Measurements from ENCODE around the gene AP1G1. TPM values are rescaled to one million over a fixed set of nuclear protein-coding genes. Genes with fewer than 3 reads are reported as not detected.

AP1G1 gene
- total RNA-seq, 2 donors from 2014 or later, result 38.6 to 44.6 TPM

- Histone ChIP-seq H3K27me3 (no peaks in the 10 kb centered on the region), H3K27ac (no peak overlapping the region), H3K36me3 (peaks cover 17% of the 10 kb centered on the region), H3K9me3 (no peaks in the 10 kb centered on the region), H3K4me3 (no peak overlapping the region), H3K4me1 (no peaks in the 10 kb centered on the region)
- no peak for DNase-seq (ENCODE audit: low spot score)
- TF ChIP-seq, protein P1, sequence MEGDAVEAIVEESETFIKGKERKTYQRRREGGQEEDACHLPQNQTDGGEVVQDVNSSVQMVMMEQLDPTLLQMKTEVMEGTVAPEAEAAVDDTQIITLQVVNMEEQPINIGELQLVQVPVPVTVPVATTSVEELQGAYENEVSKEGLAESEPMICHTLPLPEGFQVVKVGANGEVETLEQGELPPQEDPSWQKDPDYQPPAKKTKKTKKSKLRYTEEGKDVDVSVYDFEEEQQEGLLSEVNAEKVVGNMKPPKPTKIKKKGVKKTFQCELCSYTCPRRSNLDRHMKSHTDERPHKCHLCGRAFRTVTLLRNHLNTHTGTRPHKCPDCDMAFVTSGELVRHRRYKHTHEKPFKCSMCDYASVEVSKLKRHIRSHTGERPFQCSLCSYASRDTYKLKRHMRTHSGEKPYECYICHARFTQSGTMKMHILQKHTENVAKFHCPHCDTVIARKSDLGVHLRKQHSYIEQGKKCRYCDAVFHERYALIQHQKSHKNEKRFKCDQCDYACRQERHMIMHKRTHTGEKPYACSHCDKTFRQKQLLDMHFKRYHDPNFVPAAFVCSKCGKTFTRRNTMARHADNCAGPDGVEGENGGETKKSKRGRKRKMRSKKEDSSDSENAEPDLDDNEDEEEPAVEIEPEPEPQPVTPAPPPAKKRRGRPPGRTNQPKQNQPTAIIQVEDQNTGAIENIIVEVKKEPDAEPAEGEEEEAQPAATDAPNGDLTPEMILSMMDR (IDR thresholded peaks at IDR 0.05), result no peak
Measured at GRCh38 chr16:71777329-71777728, 31.3 kb downstream of the AP1G1 start.

GRCh38 chr16:71775949-71776348 lies 32.7 kb downstream of the AP1G1 start:
- TF ChIP-seq, protein P1 (IDR thresholded peaks at IDR 0.05), result no peak
- Histone ChIP-seq H3K4me1 (no peaks in the 10 kb centered on the region), H3K27ac (no peak overlapping the region), H3K9me3 (no peaks in the 10 kb centered on the region), H3K36me3 (peaks cover 23% of the 10 kb centered on the region), H3K27me3 (no peaks in the 10 kb centered on the region), H3K4me3 (no peak overlapping the region)
- DNase-seq (ENCODE audit: low spot score), result no peak

GRCh38 chr16:71771571-71771970 lies 37.1 kb downstream of the AP1G1 start:
- Histone ChIP-seq H3K27ac (no peak overlapping the region), H3K27me3 (no peaks in the 10 kb centered on the region), H3K36me3 (peaks cover 43% of the 10 kb centered on the region), H3K4me1 (peaks cover 0 to 13% of the 10 kb centered on the region in 2 donors), H3K4me3 (no peak overlapping the region), H3K9me3 (no peaks in the 10 kb centered on the region)
- TF ChIP-seq, protein P1 (IDR thresholded peaks at IDR 0.05), result no peak
- no peak for DNase-seq (ENCODE audit: low spot score)

GRCh38 chr16:71769222-71769621 lies 39.4 kb downstream of the AP1G1 start:
- no peak overlapping the region for H3K4me3 ChIP-seq
- no peak for DNase-seq (ENCODE audit: low spot score)
- H3K4me1 ChIP-seq, result peaks cover 0 to 16% of the 10 kb centered on the region in 2 donors
- H3K27ac ChIP-seq, result no peak overlapping the region
- H3K9me3 ChIP-seq, result no peaks in the 10 kb centered on the region
- TF ChIP-seq, protein P1 (IDR thresholded peaks at IDR 0.05), result no peak
- no peaks in the 10 kb centered on the region for H3K27me3 ChIP-seq
- H3K36me3 ChIP-seq, result peaks cover 54% of the 10 kb centered on the region

DNA sequence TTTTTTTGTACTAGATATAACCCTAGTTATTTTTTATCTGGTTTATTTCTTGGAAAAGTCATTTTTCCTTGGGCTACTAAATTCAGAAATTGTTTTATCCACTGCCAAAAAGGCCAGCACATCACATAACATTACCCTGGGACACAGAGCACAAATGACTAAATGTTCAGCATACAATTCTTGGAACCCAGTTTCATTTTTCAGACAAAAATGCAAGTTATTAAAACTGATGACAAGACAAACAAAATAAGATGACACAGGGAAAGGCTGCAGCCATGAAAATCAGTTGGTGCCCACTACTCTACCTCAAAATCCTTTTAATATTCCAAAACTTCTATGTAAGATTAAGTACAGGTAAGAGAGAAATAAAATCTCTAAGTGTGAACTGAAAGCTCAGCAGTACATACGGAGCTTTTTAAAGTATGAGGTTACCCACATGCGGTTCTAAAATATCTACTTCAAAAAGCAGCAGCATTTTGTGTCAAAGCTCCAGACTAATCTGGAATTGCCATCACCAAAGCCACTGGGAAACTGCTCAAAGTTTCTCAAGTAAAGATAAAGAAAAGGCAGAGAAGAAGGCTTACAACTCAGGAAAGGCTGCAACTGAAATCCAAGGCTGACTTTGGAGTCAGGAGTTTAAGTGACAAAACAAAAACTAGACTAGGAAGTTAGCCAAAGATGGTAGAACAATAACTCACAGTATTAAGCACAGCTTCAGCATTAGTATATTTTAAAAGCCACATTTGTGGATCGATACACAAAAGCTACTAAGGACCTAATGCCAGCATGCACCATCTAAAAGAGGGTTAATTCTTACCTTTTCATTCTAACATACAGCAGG lies 41.4 kb downstream of the AP1G1 start:
- no peak overlapping the region for H3K27ac ChIP-seq
- H3K4me3 ChIP-seq, result no peak overlapping the region
- H3K27me3 ChIP-seq, result no peaks in the 10 kb centered on the region
- peaks cover 59% of the 10 kb centered on the region for H3K36me3 ChIP-seq
- no peaks in the 10 kb centered on the region for H3K9me3 ChIP-seq
- TF ChIP-seq, protein P1 (IDR thresholded peaks at IDR 0.05), result no peak
- DNase-seq (ENCODE audit: low spot score), result no peak
- H3K4me1 ChIP-seq, result peaks cover 0 to 16% of the 10 kb centered on the region in 2 donors
